Activated naive CD4-positive, alpha-beta T cell treated with anti-CD3 and anti-CD28 coated beads, Interleukin-2, amount 50 U/mL, for 24 hours (primary cell): ENCODE data around the gene FYTTD1.
"Not testable (repeated sequence)": the region's sequence is repeated elsewhere in the genome, so short reads cannot be mapped to it uniquely, and the experiment has no call there.

Source experiments
- H3K27ac Mint-ChIP-seq: one replicate; pipeline ENCODE4 v1.8.0; 2021; ENCODE audit warnings: mild to moderate bottlenecking, mixed read lengths
- H3K27me3 Mint-ChIP-seq: one replicate; pipeline ENCODE4 v1.8.0; 2021; ENCODE audit warnings: mixed read lengths
- H3K36me3 Mint-ChIP-seq: one replicate; pipeline ENCODE4 v1.8.0; 2021; ENCODE audit warnings: mixed read lengths
- H3K4me1 Mint-ChIP-seq: one replicate; pipeline ENCODE4 v1.8.0; 2021; ENCODE audit warnings: mixed read lengths
- H3K4me3 Mint-ChIP-seq: one replicate; pipeline ENCODE4 v1.8.0; 2021; ENCODE audit warnings: mild to moderate bottlenecking, mixed read lengths
- H3K9me3 Mint-ChIP-seq: one replicate; pipeline ENCODE4 v1.8.0; 2021; ENCODE audit warnings: mixed read lengths

Gene FYTTD1

GRCh38 chr3:197749601-197750395 is at the start of gene FYTTD1:
Gene FYTTD1 (plus strand): TSS chr3:197749883. CDS start chr3:197749972, 89 bp downstream.
- Mint-ChIP-seq H3K4me3 (peak within 1 kb of the TSS; percentile 99), H3K4me1 (peaks cover 51% of the 10 kb centered on the region), H3K36me3 (no peaks in the 10 kb centered on the region), H3K27ac (peak within 1 kb of the TSS; percentile 98), H3K27me3 (no peaks in the 10 kb centered on the region), H3K9me3 (no peaks in the 10 kb centered on the region)

DNA sequence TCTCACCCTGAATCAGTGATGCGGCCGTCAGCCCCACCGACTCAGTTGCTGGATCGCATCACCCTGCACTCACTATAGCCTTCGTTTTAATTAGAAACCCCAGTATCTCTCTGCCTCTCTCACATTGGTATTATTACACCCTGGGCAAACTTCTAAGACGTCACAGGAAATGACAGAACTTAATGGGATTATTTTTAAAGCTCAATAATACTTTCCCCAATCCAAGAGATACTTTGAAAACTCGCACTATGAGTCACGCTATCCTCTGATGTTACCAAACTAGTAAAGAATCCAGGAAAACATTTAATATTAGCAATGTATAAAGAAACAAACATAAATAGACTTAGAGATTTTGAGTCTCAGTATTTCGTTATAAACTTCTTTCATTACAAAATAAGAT is 49.6 kb upstream of the FYTTD1 start:
- Mint-ChIP-seq H3K9me3 (no peaks in the 10 kb centered on the region), H3K27ac (no peak overlapping the region), H3K4me3 (no peak overlapping the region), H3K4me1 (no peaks in the 10 kb centered on the region), H3K36me3 (peaks cover 39% of the 10 kb centered on the region), H3K27me3 (no peaks in the 10 kb centered on the region)

GRCh38 chr3:197701841-197702240 is 47.8 kb upstream of the FYTTD1 start:
- H3K9me3 Mint-ChIP-seq = no peaks in the 10 kb centered on the region
- H3K36me3 Mint-ChIP-seq = peaks cover 36% of the 10 kb centered on the region
- no peaks in the 10 kb centered on the region for H3K27me3 Mint-ChIP-seq
- no peak overlapping the region for H3K4me3 Mint-ChIP-seq
- H3K4me1 Mint-ChIP-seq = peaks cover 4% of the 10 kb centered on the region
- H3K27ac Mint-ChIP-seq = no peak overlapping the region

DNA sequence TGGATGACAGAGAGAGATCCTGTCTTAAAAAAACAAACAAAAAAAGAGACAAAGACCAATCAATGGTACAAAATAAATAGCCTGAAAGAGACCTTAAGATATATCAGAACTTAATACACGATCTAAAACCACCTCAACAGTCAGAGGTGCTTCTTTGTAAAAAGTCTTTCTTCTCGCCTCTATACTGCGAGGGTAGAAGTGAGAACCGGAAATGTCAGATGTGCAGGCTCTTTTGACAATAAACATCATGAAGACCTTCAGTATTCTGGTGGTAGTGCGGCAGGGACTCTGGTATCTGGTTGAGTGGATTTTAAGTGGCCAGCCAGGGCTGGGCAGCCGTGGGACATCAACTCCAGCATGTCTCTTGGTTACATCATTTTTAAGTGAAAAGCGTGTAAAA is 43.0 kb upstream of the FYTTD1 start:
- no peaks in the 10 kb centered on the region for H3K27me3 Mint-ChIP-seq
- H3K27ac Mint-ChIP-seq = no peak overlapping the region
- H3K36me3 Mint-ChIP-seq = peaks cover 11% of the 10 kb centered on the region
- no peak overlapping the region for H3K4me3 Mint-ChIP-seq
- H3K9me3 Mint-ChIP-seq = no peaks in the 10 kb centered on the region
- peaks cover 9% of the 10 kb centered on the region for H3K4me1 Mint-ChIP-seq

DNA sequence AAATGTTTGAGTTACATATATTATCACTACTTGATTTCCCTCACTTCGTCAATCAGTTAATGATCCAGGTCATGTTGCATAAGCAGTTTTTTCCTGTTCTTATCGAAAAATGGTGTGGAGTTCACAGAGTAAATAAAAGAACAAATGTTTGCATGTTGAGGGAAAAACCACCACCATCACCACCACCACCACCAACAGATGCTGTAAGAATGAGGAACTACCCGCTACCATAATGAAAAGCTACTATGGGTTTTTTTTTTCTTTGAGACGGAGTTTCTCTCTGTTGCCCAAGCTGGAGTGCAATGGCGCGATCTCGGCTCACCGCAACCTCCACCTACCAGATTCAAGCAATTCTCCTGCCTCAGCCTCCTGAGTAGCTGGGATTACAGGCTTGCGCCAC is 40.5 kb upstream of the FYTTD1 start:
- H3K27me3 Mint-ChIP-seq = no peaks in the 10 kb centered on the region

GRCh38 chr3:197710965-197711364 is 38.7 kb upstream of the FYTTD1 start:
- H3K27ac Mint-ChIP-seq, H3K9me3 Mint-ChIP-seq, H3K4me3 Mint-ChIP-seq, H3K27me3 Mint-ChIP-seq, H3K36me3 Mint-ChIP-seq: not testable (repeated sequence)
- H3K4me1 Mint-ChIP-seq = peaks cover 31% of the 10 kb centered on the region

More for the DNA sequence above, 40.5 kb upstream of the FYTTD1 start:
- Mint-ChIP-seq H3K36me3 (peaks cover 7% of the 10 kb centered on the region), H3K27ac (no peak overlapping the region), H3K4me3 (no peak overlapping the region), H3K4me1 (peaks cover 27% of the 10 kb centered on the region), H3K9me3 (no peaks in the 10 kb centered on the region)

- Mint-ChIP-seq H3K27me3 (no peaks in the 10 kb centered on the region), H3K4me1 (peaks cover 30% of the 10 kb centered on the region), H3K36me3 (peaks cover 9% of the 10 kb centered on the region), H3K9me3 (no peaks in the 10 kb centered on the region), H3K27ac (peak overlapping the region; percentile 98), H3K4me3 (peak overlapping the region; percentile 81)
Measured at GRCh38 chr3:197711973-197712707, 37.5 kb upstream of the FYTTD1 start.

GRCh38 chr3:197713477-197713822 is 36.2 kb upstream of the FYTTD1 start:
- H3K27ac Mint-ChIP-seq = peak overlapping the region; percentile 93
- no peaks in the 10 kb centered on the region for H3K9me3 Mint-ChIP-seq
- no peaks in the 10 kb centered on the region for H3K27me3 Mint-ChIP-seq
- peaks cover 12% of the 10 kb centered on the region for H3K36me3 Mint-ChIP-seq
- peak overlapping the region; percentile 8 for H3K4me3 Mint-ChIP-seq
- H3K4me1 Mint-ChIP-seq = peaks cover 30% of the 10 kb centered on the region

- Mint-ChIP-seq H3K27ac (peak overlapping the region; percentile 30), H3K36me3 (peaks cover 12% of the 10 kb centered on the region), H3K9me3 (no peaks in the 10 kb centered on the region), H3K27me3 (no peaks in the 10 kb centered on the region), H3K4me1 (peaks cover 30% of the 10 kb centered on the region), H3K4me3 (no peak overlapping the region)
Measured at GRCh38 chr3:197714251-197714650, 35.4 kb upstream of the FYTTD1 start.

DNA sequence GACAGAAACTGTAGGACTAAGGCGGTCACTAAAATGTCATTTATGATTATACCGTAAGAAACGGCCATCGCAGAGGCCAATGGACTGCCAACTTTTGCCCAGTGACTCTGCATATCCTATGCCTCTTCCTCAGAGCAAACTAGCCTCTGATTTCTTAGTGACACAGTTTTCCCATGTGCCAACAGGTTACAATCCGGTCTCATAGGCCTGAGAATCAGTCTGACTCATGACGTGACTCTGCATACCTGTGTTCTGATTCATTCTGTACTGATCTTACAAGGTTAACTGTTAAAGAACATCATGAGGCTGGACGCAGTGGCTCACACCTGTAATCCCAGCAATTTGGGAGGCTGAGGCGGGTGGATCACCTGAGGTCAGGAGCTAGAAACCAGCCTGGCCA is 30.8 kb upstream of the FYTTD1 start:
- Mint-ChIP-seq H3K27me3 (no peaks in the 10 kb centered on the region), H3K27ac (no peak overlapping the region), H3K9me3 (no peaks in the 10 kb centered on the region), H3K36me3 (peaks cover 13% of the 10 kb centered on the region), H3K4me1 (peaks cover 11% of the 10 kb centered on the region), H3K4me3 (no peak overlapping the region)

DNA sequence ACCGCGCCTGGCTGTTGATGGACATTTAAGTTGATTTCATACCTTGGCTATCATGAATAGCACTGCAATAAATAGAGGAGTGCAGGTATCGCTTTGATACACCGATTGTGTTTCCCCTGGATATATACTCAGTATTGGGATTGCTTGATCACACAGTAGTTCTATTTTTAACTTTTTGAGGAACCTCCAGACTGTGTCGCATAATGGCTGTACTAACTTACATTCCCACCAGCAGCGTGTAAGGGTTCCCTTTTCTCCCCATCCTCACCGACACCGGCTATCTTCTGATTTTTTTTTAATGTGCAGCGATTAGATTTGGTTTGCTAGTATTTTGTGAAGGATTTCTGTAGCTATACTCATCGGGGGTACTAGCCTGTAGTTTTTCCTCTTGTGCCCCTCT is 29.0 kb upstream of the FYTTD1 start:
- no peak overlapping the region for H3K4me3 Mint-ChIP-seq
- H3K9me3 Mint-ChIP-seq = no peaks in the 10 kb centered on the region
- peaks cover 11% of the 10 kb centered on the region for H3K36me3 Mint-ChIP-seq
- peaks cover 9% of the 10 kb centered on the region for H3K4me1 Mint-ChIP-seq
- no peaks in the 10 kb centered on the region for H3K27me3 Mint-ChIP-seq
- no peak overlapping the region for H3K27ac Mint-ChIP-seq

DNA sequence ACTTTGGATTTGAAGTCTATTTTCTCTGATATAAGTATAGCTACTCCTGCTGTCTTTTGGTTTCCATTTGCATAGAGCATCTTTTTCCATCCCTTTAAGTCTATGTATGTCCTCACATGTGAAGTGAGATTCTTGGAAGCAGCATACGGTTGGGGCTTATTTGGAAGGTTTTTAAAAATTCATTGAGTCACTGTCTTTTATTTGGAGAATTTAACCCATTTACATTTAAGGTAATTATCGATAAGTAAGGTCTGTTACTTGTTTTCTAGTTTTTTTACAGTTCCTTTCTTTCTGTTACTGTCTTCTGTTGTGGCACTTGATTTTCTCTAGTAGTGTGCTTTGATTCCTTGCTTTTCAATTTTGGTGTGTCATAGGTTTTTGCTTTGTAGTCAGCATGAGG is 26.9 kb upstream of the FYTTD1 start:
- H3K27ac Mint-ChIP-seq = no peak overlapping the region
- no peaks in the 10 kb centered on the region for H3K27me3 Mint-ChIP-seq
- no peak overlapping the region for H3K4me3 Mint-ChIP-seq
- peaks cover 12% of the 10 kb centered on the region for H3K4me1 Mint-ChIP-seq
- H3K9me3 Mint-ChIP-seq = no peaks in the 10 kb centered on the region
- H3K36me3 Mint-ChIP-seq = peaks cover 10% of the 10 kb centered on the region

DNA sequence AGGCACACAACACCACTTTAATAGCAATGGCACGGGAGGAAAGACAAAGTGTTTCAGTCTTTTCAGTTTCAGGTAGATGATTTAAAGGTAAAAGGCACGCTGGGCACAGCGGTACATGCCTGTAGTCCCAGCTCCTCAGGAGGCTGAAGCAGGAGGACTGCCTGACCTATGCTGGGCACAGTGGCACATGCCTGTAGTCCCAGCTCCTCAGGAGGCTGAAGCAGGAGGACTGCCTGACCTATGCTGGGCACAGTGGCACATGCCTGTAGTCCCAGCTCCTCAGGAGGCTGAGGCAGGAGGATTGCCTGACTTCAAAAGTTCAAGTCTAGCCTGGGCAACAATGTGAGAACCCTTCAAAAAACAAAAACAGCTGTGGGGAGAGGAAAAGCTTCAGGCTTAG is 21.8 kb upstream of the FYTTD1 start:
- H3K9me3 Mint-ChIP-seq, H3K27ac Mint-ChIP-seq, H3K27me3 Mint-ChIP-seq, H3K4me3 Mint-ChIP-seq, H3K36me3 Mint-ChIP-seq: not testable (repeated sequence)
- H3K4me1 Mint-ChIP-seq = peaks cover 32% of the 10 kb centered on the region

DNA sequence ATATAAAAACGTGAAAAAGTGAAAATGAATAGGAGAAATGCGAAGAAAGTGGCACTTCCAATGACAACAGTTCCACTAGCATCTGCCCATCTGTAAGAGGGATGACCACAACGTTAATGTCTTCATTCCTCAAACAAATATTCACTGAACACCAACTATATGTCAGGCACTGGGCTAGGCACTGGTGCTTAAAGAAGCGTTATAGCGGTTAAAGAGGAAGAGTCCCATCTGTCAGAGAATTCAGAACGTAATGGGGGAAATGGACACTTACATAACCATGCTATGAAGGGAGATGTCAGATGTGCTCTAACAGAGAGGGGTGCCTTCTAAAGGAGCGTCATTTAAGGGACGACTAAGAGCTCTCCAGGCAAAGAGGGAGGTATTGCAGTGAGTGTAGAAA is 21.2 kb upstream of the FYTTD1 start:
- no peak overlapping the region for H3K27ac Mint-ChIP-seq
- no peak overlapping the region for H3K4me3 Mint-ChIP-seq
- H3K36me3 Mint-ChIP-seq = peaks cover 4% of the 10 kb centered on the region
- H3K9me3 Mint-ChIP-seq = no peaks in the 10 kb centered on the region
- H3K4me1 Mint-ChIP-seq = peaks cover 32% of the 10 kb centered on the region
- no peaks in the 10 kb centered on the region for H3K27me3 Mint-ChIP-seq

GRCh38 chr3:197730200-197730599 is 19.5 kb upstream of the FYTTD1 start:
- Mint-ChIP-seq H3K4me3 (no peak overlapping the region), H3K4me1 (peaks cover 41% of the 10 kb centered on the region), H3K27ac (no peak overlapping the region), H3K9me3 (no peaks in the 10 kb centered on the region), H3K27me3 (no peaks in the 10 kb centered on the region), H3K36me3 (peaks cover 4% of the 10 kb centered on the region)

GRCh38 chr3:197730770-197731169 is 18.9 kb upstream of the FYTTD1 start:
- H3K4me3 Mint-ChIP-seq, H3K36me3 Mint-ChIP-seq, H3K9me3 Mint-ChIP-seq, H3K27me3 Mint-ChIP-seq: not testable (repeated sequence)
- H3K27ac Mint-ChIP-seq = peak overlapping the region; percentile 84
- H3K4me1 Mint-ChIP-seq = peaks cover 43% of the 10 kb centered on the region
